H1 (cell line): ENCODE measurements around the gene SPINK14. TPM values are rescaled to one million over a fixed set of nuclear protein-coding genes. Genes with fewer than 3 reads are reported as not detected.

ENCODE experiments used
- CTCF ChIA-PET: fragments of 300-600 bp; sonication (Branson Sonifier 250); formaldehyde crosslinking; loops from one replicate; lab custom pipeline; 2021; ENCODE audit not compliant: partially characterized antibody; lab: Charles Lee
- POLR2A ChIA-PET: fragments of 300-600 bp; sonication (Branson Sonifier 250); formaldehyde crosslinking; loops from one replicate; lab custom pipeline; 2021; ENCODE audit warnings: inconsistent platforms; ENCODE audit not compliant: partially characterized antibody; lab: Charles Lee
- DNase-seq, 2 experiments: peaks; one replicate each; pipeline versions ENCODE4 v3.0.0 to v3.0.0-alpha.2; 2010 to 2022; ENCODE audit warnings: low spot score in 2 of 2, low read depth in 1 of 2, mixed read lengths in 1 of 2
- FAIRE-seq: peaks from 2 replicates; lab custom pipeline; 2011; peaks lifted over from hg19 to GRCh38; lab: Jason Lieb, UNC
- H2AFZ ChIP-seq: 2 replicates; pipeline ENCODE4 v1.8.1; 2012; ENCODE audit warnings: low read length, inconsistent platforms
- H2AK5ac ChIP-seq: 2 replicates; pipeline ENCODE4 v1.6.1; 2013; ENCODE audit warnings: low read depth, low read length
- H2BK120ac ChIP-seq: replicated peaks from 2 replicates; pipeline ENCODE3; 2013; ENCODE audit warnings: low read depth, low read length, inconsistent platforms
- H2BK12ac ChIP-seq: 2 replicates; pipeline ENCODE4 v1.6.1; 2013; ENCODE audit warnings: low read depth, low read length
- H2BK15ac ChIP-seq: 2 replicates; pipeline ENCODE4 v1.6.1; 2013; ENCODE audit warnings: low read length
- H2BK20ac ChIP-seq: 2 replicates; pipeline ENCODE4 v1.6.1; 2013; ENCODE audit warnings: low read length
- H2BK5ac ChIP-seq: 2 replicates; pipeline ENCODE4 v1.6.1; 2013; ENCODE audit warnings: low read depth, low read length
- H3K14ac ChIP-seq: 2 replicates; pipeline ENCODE4 v1.6.1; 2013; ENCODE audit warnings: inconsistent platforms; ENCODE audit not compliant: insufficient read length
- H3K18ac ChIP-seq: 2 replicates; pipeline ENCODE4 v1.6.1; 2013; ENCODE audit warnings: low read length; ENCODE audit errors: extremely low read depth
- H3K23ac ChIP-seq: 2 replicates; pipeline ENCODE4 v1.6.1; 2013; ENCODE audit warnings: inconsistent platforms; ENCODE audit not compliant: insufficient read length
- H3K23me2 ChIP-seq: 2 replicates; pipeline ENCODE4 v1.6.1; 2013; ENCODE audit warnings: low read depth, low read length
- H3K27ac ChIP-seq: 2 replicates; pipeline ENCODE4 v1.6.1; 2011; ENCODE audit warnings: low read depth, low read length, inconsistent platforms
- H3K27me3 ChIP-seq, 4 experiments: replicated peaks in 1 of 4; 1 replicate in 1 of 4; 2 replicates in 3 of 4; pipeline versions ENCODE4 v1.6.1 to v1.8.1; 2011 to 2013; ENCODE audit warnings: low read length in 3 of 4, mild to moderate bottlenecking in 3 of 4, inconsistent platforms in 2 of 4, mixed read lengths in 2 of 4, moderate library complexity in 1 of 4; ENCODE audit not compliant: control insufficient read depth in 3 of 4, insufficient read depth in 3 of 4; ENCODE audit errors: extremely low read depth in 1 of 4
- H3K36me3 ChIP-seq, 4 experiments: 2 replicates each; pipeline versions ENCODE4 v1.6.1 to v1.8.1; 2011 to 2013; ENCODE audit warnings: mild to moderate bottlenecking in 4 of 4, low read length in 3 of 4, moderate library complexity in 2 of 4, control low read depth in 1 of 4, inconsistent platforms in 1 of 4; ENCODE audit not compliant: insufficient read depth in 4 of 4, control insufficient read depth in 2 of 4
- H3K4ac ChIP-seq: replicated peaks from 2 replicates; pipeline ENCODE3; 2013; ENCODE audit warnings: low read length, low read depth, mixed read lengths, inconsistent platforms; ENCODE audit not compliant: insufficient read length
- H3K4me1 ChIP-seq, 4 experiments: replicated peaks in 1 of 4; 1 replicate in 1 of 4; 2 replicates in 3 of 4; pipeline versions ENCODE4 v1.6.1 to v1.8.1; 2011 to 2013; ENCODE audit warnings: low read length in 3 of 4, inconsistent platforms in 2 of 4, mixed read lengths in 1 of 4; ENCODE audit not compliant: insufficient read depth in 4 of 4, control insufficient read depth in 3 of 4
- H3K4me2 ChIP-seq, 2 experiments: 2 replicates each; pipeline versions ENCODE4 v1.6.1 to v1.8.1; 2011 to 2013; ENCODE audit warnings: low read depth in 2 of 2, low read length in 2 of 2, control low read depth in 1 of 2, inconsistent platforms in 1 of 2, mild to moderate bottlenecking in 1 of 2; ENCODE audit not compliant: insufficient read depth in 1 of 2
- H3K4me3 ChIP-seq, 4 experiments: fragments of 200-600, 300-600 bp in 1 of 4; sonication (generic), shearing (Covaris generic), sonication (Bioruptor Twin) in 1 of 4; 2 replicates each; pipeline versions ENCODE4 v1.5.1 to v1.8.1; 2011 to 2016; ENCODE audit warnings: low read length in 4 of 4, low read depth in 3 of 4, control low read depth in 2 of 4, inconsistent platforms in 2 of 4, mild to moderate bottlenecking in 2 of 4, mixed read lengths in 1 of 4, moderate library complexity in 1 of 4; ENCODE audit not compliant: insufficient read depth in 2 of 4; ENCODE audit errors: extremely low read depth in 1 of 4
- H3K56ac ChIP-seq: replicated peaks from 2 replicates; pipeline ENCODE3; 2013; ENCODE audit warnings: low read depth, mild to moderate bottlenecking, mixed read lengths, low read length, inconsistent platforms; ENCODE audit not compliant: insufficient read length
- H3K79me1 ChIP-seq: 2 replicates; pipeline ENCODE4 v1.6.1; 2013; ENCODE audit warnings: low read depth, low read length, control low read depth
- H3K79me2 ChIP-seq, 2 experiments: 2 replicates each; pipeline versions ENCODE4 v1.6.1 to v1.8.1; 2012 to 2013; ENCODE audit warnings: low read length in 2 of 2, mild to moderate bottlenecking in 2 of 2, inconsistent platforms in 1 of 2; ENCODE audit not compliant: insufficient read depth in 2 of 2, control insufficient read depth in 1 of 2
- H3K9ac ChIP-seq, 4 experiments: replicated peaks in 1 of 4; 1 replicate in 1 of 4; 2 replicates in 3 of 4; pipeline versions ENCODE4 v1.6.1 to v1.8.1; 2011 to 2013; ENCODE audit warnings: low read depth in 3 of 4, low read length in 3 of 4, control low read depth in 2 of 4, mild to moderate bottlenecking in 2 of 4, moderate library complexity in 2 of 4, inconsistent platforms in 1 of 4; ENCODE audit errors: extremely low read depth in 1 of 4
- H3K9me3 ChIP-seq, 2 experiments: 2 replicates each; pipeline versions ENCODE4 v1.6.1 to v1.8.1; 2012 to 2013; ENCODE audit warnings: mild to moderate bottlenecking in 2 of 2, moderate library complexity in 2 of 2, control low read depth in 1 of 2, inconsistent platforms in 1 of 2, low read depth in 1 of 2, low read length in 1 of 2, mixed read lengths in 1 of 2; ENCODE audit not compliant: insufficient read depth in 2 of 2
- H4K20me1 ChIP-seq, 2 experiments: replicated peaks in 1 of 2; 2 replicates each; pipeline versions ENCODE3 to v1.8.1; 2011 to 2013; ENCODE audit warnings: inconsistent platforms in 2 of 2, low read length in 2 of 2, mild to moderate bottlenecking in 1 of 2; ENCODE audit not compliant: insufficient read depth in 2 of 2, control insufficient read depth in 1 of 2
- H4K5ac ChIP-seq: 2 replicates; pipeline ENCODE4 v1.6.1; 2013; ENCODE audit warnings: low read length, low read depth, mixed read lengths, inconsistent platforms; ENCODE audit not compliant: insufficient read length
- H4K8ac ChIP-seq: 2 replicates; pipeline ENCODE4 v1.8.0; 2013; ENCODE audit warnings: mild to moderate bottlenecking, moderate library complexity, low read length, inconsistent platforms; ENCODE audit not compliant: insufficient read depth; ENCODE audit errors: extremely low read depth
- H4K91ac ChIP-seq: replicated peaks from 2 replicates; pipeline ENCODE3; 2013; ENCODE audit warnings: low read length, mixed read lengths, inconsistent platforms; ENCODE audit not compliant: insufficient read length
- BCL11A ChIP-seq, 2 experiments: IDR thresholded peaks; one replicate each; pipeline ENCODE4 v1.6.1; 2011; ENCODE audit warnings: low read depth in 2 of 2, low read length in 2 of 2, mild to moderate bottlenecking in 2 of 2
- BRCA1 ChIP-seq: IDR thresholded peaks from 2 replicates; pipeline ENCODE4 v1.6.1; 2012; ENCODE audit warnings: low read depth, low read length, improper control_type of control experiment
- CHD2 ChIP-seq: IDR thresholded peaks from 2 replicates; pipeline ENCODE4 v1.6.1; 2012; ENCODE audit warnings: low read length, improper control_type of control experiment
- CREB1 ChIP-seq: IDR thresholded peaks from 2 replicates; pipeline ENCODE4 v1.6.1; 2012; ENCODE audit warnings: inconsistent platforms
- EZH2 ChIP-seq: fragments of 200-600 bp; sonication (generic); IDR thresholded peaks from 2 replicates; pipeline ENCODE4 v1.7.1; 2012; ENCODE audit warnings: low read depth, mild to moderate bottlenecking, moderate library complexity, low read length, inconsistent platforms; ENCODE audit not compliant: severe bottlenecking
- HDAC6 ChIP-seq: IDR thresholded peaks from one replicate; pipeline ENCODE4 v1.7.1; 2012; ENCODE audit warnings: low read depth, mild to moderate bottlenecking, inconsistent platforms, low read length, moderate library complexity
- JUN ChIP-seq: IDR thresholded peaks from 2 replicates; pipeline ENCODE4 v1.6.1; 2011; ENCODE audit warnings: low read depth, mild to moderate bottlenecking, improper control_type of control experiment, low read length
- JUND ChIP-seq: IDR thresholded peaks from 2 replicates; pipeline ENCODE4 v1.6.1; 2011; ENCODE audit warnings: mild to moderate bottlenecking, improper control_type of control experiment, low read length
- MAX ChIP-seq: IDR thresholded peaks from 2 replicates; pipeline ENCODE4 v1.6.1; 2012; ENCODE audit warnings: inconsistent platforms
- POLR2A ChIP-seq, 2 experiments: IDR thresholded peaks; 1 replicate in 1 of 2; 2 replicates in 1 of 2; pipeline ENCODE4 v1.6.1; 2011; ENCODE audit warnings: low read depth in 2 of 2, low read length in 2 of 2, mild to moderate bottlenecking in 2 of 2; ENCODE audit errors: control extremely low read depth in 1 of 2
- RFX5 ChIP-seq: IDR thresholded peaks from 2 replicates; pipeline ENCODE4 v1.6.1; 2011; ENCODE audit warnings: low read depth, low read length, improper control_type of control experiment, borderline replicate concordance
- RNF2 ChIP-seq: fragments of 200-900, 300-1000 bp; sonication (generic); IDR thresholded peaks from 2 replicates; pipeline ENCODE4 v1.7.1; 2016; ENCODE audit warnings: borderline replicate concordance, low read depth, mild to moderate bottlenecking, antibody characterized with exemption, low read length; ENCODE audit not compliant: poor library complexity, severe bottlenecking; ENCODE audit errors: missing control alignments
- SIRT6 ChIP-seq: IDR thresholded peaks from one replicate; pipeline ENCODE4 v1.7.1; 2012; ENCODE audit warnings: low read length, inconsistent platforms
- SP1 ChIP-seq: IDR thresholded peaks from 2 replicates; pipeline ENCODE4 v1.6.1; 2011; ENCODE audit warnings: low read depth, low read length
- SRF ChIP-seq: IDR thresholded peaks from 2 replicates; pipeline ENCODE4 v1.6.1; 2011; ENCODE audit warnings: mild to moderate bottlenecking, low read depth, low read length, moderate library complexity
- TAF1 ChIP-seq: IDR thresholded peaks from 2 replicates; pipeline ENCODE4 v1.6.1; 2011; ENCODE audit warnings: mild to moderate bottlenecking, low read depth, low read length
- TBP ChIP-seq: IDR thresholded peaks from 2 replicates; pipeline ENCODE4 v1.6.1; 2011; ENCODE audit warnings: low read depth, low read length, improper control_type of control experiment
- WGBS, 2 experiments: shearing (Covaris generic) in 1 of 2; methylation state at CpG; one replicate each; pipeline versions ENCODE4 v1.1.6 to v1.1.7; 2013 to 2015; ENCODE audit warnings: low lambda C conversion rate in 2 of 2, mixed read lengths in 2 of 2, inconsistent platforms in 1 of 2, low coverage in 1 of 2, missing lambda C conversion rate in 1 of 2; ENCODE audit not compliant: insufficient replicate concordance in 2 of 2, insufficient coverage in 1 of 2, insufficient read length in 1 of 2; ENCODE audit errors: extremely low coverage in 1 of 2, missing lambda C conversion rate in 1 of 2; 5-methylcytosine and 5-hydroxymethylcytosine counted together
- polyA plus RNA-seq, 7 experiments: library from polyadenylated mRNA; depleted of rRNA in 3 of 7; stranded (reverse) in 5 of 7; unstranded in 2 of 7; fragments of >200 nt in 5 of 7; fragments of 200-250 nt in 2 of 7; gene quantifications; 1 replicate in 5 of 7; 2 replicates in 1 of 7; 4 replicates in 1 of 7; pipeline versions ENCODE4 v1.2.1 to v1.2.3, GENCODE V29; 2011 to 2013; ENCODE audit warnings: missing spikeins in 2 of 7, mixed read lengths in 2 of 7
- total RNA-seq: library from RNA; stranded (reverse); fragmentation: NEBNext Ultra II Directional; extraction: Animal tissue kit (Norgen Biotek cat#: 25700); gene quantifications from 2 replicates; pipeline ENCODE4 v1.2.1, GENCODE V29; 2021

Gene SPINK14
- total and polyA plus RNA-seq, 2 of the 8 experiments (the other 6 are each of a cell fraction or from before 2014, with no cell fraction given), result not detected

- H3K36me3 ChIP-seq, result no peaks in the 10 kb centered on the region
- H2AK5ac ChIP-seq, result no peak overlapping the region
- no peak overlapping the region for H2AFZ ChIP-seq
- H2BK120ac ChIP-seq, result no peak overlapping the region
- no peaks in the 10 kb centered on the region for H3K79me2 ChIP-seq
- H3K18ac ChIP-seq, result no peak overlapping the region
- H3K23me2 ChIP-seq, result no peaks in the 10 kb centered on the region
- H3K27me3 ChIP-seq, result no peaks in the 10 kb centered on the region
- no peaks in the 10 kb centered on the region for H3K4me1 ChIP-seq
- H4K20me1 ChIP-seq, result no peaks in the 10 kb centered on the region
- no peak overlapping the region for H3K23ac ChIP-seq
- H2BK15ac ChIP-seq, result no peak overlapping the region
- no peak overlapping the region for H3K4me3 ChIP-seq
- no peak overlapping the region for H3K14ac ChIP-seq
- no peak overlapping the region for H3K9ac ChIP-seq
- no peak overlapping the region for H3K4ac ChIP-seq
- no peak overlapping the region for H3K4me2 ChIP-seq
- no peak overlapping the region for H3K56ac ChIP-seq
- H3K9me3 ChIP-seq, result 0 out of 4 replicates have a peak, but pooled peaks cover 0 to 2% of the 10 kb centered on the region in 2 experiments
- no peaks in the 10 kb centered on the region for H3K79me1 ChIP-seq
- no peak overlapping the region for H3K27ac ChIP-seq
- H2BK20ac ChIP-seq, result no peak overlapping the region
- ChIA-PET POLR2A (no interaction called here), CTCF (interaction anchor here (1.8 kb wide), 1 partner anchor 35 kb away, joined by 5 read pairs; no protein-coding TSS in a partner anchor)
- no peak overlapping the region for H4K5ac ChIP-seq
- H2BK5ac ChIP-seq, result no peak overlapping the region
- H4K91ac ChIP-seq, result no peak overlapping the region
- H4K8ac ChIP-seq, result no peak overlapping the region
- no peak for FAIRE-seq
- no peak for DNase-seq
- H2BK12ac ChIP-seq, result no peak overlapping the region
- WGBS, 2 experiments, result 81% methylated on average over 1 of the region's 1 CpG; no CpG with 5 or more reads in 1 of the 2 experiments
- TF ChIP-seq RNF2, result no peak
- no peak for TF ChIP-seq EZH2
- no peak for TF ChIP-seq CREB1
- no peak for TF ChIP-seq HDAC6
- no peak for TF ChIP-seq TBP
- TF ChIP-seq TAF1, result no peak
- TF ChIP-seq SRF, result no peak
- TF ChIP-seq SIRT6, result no peak
- TF ChIP-seq SP1, result no peak
- TF ChIP-seq MAX, result no peak
- no peak for TF ChIP-seq JUND
- TF ChIP-seq RFX5, result no peak
- TF ChIP-seq JUN, result no peak
- TF ChIP-seq BCL11A (IDR thresholded peaks at IDR 0.05; ENCODE audit: low read depth in 2 of 2, low read length in 2 of 2), result no peak
- no peak for TF ChIP-seq BRCA1
- no peak for TF ChIP-seq POLR2A (IDR thresholded peaks at IDR 0.05; ENCODE audit: control extremely low read depth in 1 of 2, low read depth in 2 of 2, low read length in 2 of 2)
- no peak for TF ChIP-seq CHD2
Observed at GRCh38 chr5:148162038-148162437, 6.3 kb upstream of the SPINK14 start.
